Sciatic nerve (tissue), 2 donors: ENCODE data around the gene CHIC2. TPM values are rescaled to one million over a fixed set of nuclear protein-coding genes. Genes with fewer than 3 reads are reported as not detected.
A peak's percentile ranks its signal among the peaks of the same experiment; 100 is the strongest.
"Not testable (repeated sequence)": the region's sequence is repeated elsewhere in the genome, so short reads cannot be mapped to it uniquely, and the experiment has no call there.

ENCODE experiments used
- ATAC-seq: fragments of 200-7000 bp; cut with Tn5 transposase; one replicate; pipeline ENCODE4 v1.9.1; 2020; ENCODE audit warnings: mild to moderate bottlenecking, moderate library complexity
- DNase-seq: peaks from one replicate; pipeline ENCODE4 v3.0.0-alpha.2; 2020; ENCODE audit warnings: low spot score
- intact Hi-C: fragments of 100-400 bp; cut with DNase I; formaldehyde crosslinking; loops from one replicate; pipeline ENCODE4 v1.14.2; 2022
- total RNA-seq: library from RNA; stranded (reverse); fragmentation: NEBNext Ultra II Directional; extraction: Animal tissue kit (Norgen Biotek cat#: 25700); gene quantifications from one replicate; pipeline ENCODE4 v1.2.1, GENCODE V29; 2021
- donor health status: DM: no; HTN: no; CAD: no.
- donor health status: DM: no; HTN: no; CAD: no.

The CHIC2 gene
- total RNA-seq, result 34.2 TPM

- DNase-seq (peak; percentile 98), ATAC-seq (peak; percentile 92)
- intact Hi-C loops, result no loop called here
Observed at GRCh38 chr4:54064317-54065111, at the start of gene CHIC2. TSS of gene CHIC2 (minus strand) at chr4:54064605. CDS start at chr4:54064300, 305 bp downstream.

DNA sequence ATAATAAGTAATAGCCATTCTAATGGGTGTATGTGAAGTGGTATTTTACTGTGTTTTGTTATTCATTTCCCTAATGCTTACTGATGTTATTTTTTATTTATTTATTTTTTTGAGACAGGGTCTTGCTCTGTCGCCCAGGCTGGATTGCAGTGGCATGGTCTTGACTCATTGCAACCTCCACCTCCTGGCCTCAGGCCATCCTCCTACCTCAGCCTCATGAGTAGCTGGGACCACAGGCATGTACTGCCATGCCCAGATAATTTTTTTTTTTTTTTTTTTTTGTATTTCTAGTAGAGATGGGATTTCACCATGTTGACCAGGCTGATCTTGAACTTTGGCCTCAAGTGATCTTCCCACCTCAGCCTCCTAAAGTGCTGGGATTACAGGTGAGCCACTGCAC lies 48.8 kb upstream of the CHIC2 start:
- ATAC-seq, DNase-seq, intact Hi-C loops: not testable (repeated sequence)

DNA sequence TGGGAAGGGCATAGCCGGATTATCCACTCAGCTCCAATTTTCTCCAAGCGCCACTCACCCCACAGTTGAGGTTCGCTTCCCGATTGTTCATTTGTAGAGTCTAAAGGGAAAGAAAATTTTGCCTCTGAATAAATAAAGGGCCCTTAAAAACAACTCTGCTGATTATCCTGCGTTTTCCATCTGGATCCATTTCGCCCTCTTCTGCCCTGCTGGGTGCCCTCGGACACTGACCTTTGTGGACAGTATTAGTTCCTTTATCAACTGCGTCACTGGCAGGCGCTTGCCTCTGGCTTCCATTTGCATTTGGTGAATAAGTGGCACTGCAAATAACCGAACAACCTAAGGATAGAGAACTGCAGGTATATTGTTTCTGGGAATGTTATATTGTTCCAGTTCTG lies 45.6 kb upstream of the CHIC2 start:
- ATAC-seq (no peak), DNase-seq (no peak)
- intact Hi-C loops, result no loop called here

- ATAC-seq (peak; percentile 28), DNase-seq (no peak)
- intact Hi-C loops, result no loop called here
Observed at GRCh38 chr4:54109241-54110018, 45.0 kb upstream of the CHIC2 start.

- intact Hi-C loops, result no loop called here
- DNase-seq, result no peak
- no peak for ATAC-seq
Observed at GRCh38 chr4:54107951-54108748, 43.7 kb upstream of the CHIC2 start.

- ATAC-seq (no peak), DNase-seq (no peak)
- intact Hi-C loops, result no loop called here
Observed at GRCh38 chr4:54104907-54105306, 40.5 kb upstream of the CHIC2 start.

DNA sequence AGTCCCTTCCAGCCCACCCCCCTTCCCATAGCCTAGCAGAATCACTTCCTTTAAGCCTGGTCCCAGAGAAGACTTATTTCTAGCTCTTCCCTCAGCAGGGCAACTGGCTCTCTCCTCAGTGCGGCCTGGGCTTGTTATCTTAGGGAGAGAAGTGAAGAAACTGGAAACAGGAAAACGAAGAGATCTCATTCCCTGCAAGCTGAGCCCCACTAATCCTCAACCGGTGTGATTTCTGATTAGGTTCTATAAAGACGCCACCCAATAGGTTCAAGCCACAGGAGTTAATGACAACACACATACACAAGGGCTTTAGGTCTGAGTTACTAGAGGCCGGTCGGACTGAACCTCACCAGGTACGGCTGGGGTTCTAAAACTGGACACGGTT lies 38.8 kb upstream of the CHIC2 start:
- intact Hi-C loops, result no loop called here
- DNase-seq (no peak), ATAC-seq (peak; percentile 5)

DNA sequence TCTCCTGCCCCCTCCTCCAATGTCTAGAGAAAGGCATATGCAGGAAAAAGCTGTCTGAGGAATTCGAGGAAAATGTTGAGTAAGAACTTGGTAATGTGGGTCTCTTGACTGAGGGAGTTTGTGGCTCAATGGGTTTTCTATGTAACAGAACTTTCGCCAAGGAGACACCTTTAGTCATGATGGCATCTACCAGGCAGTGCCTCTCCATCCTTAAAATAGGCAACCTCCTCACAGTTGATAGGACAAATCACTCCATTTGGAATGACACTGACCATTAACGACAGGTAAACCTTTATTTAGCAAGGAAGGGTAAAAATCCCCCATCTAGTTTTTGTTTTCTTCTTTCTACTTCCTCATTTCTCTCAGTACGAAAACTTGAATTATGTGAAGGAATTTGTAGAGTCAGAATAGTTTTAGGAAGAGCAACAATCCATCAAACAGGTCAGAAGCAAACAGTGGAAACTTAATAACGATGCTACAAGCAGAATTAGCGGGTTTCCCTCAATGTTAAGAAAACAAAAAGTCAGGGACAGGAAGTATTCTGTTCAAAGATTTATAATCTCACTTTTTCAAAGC lies 38.2 kb upstream of the CHIC2 start:
- intact Hi-C loops, result no loop called here
- DNase-seq (no peak), ATAC-seq (no peak)

GRCh38 chr4:54101190-54102041 lies 37.0 kb upstream of the CHIC2 start:
- no peak for ATAC-seq
- intact Hi-C loops, result no loop called here
- DNase-seq, result no peak

DNA sequence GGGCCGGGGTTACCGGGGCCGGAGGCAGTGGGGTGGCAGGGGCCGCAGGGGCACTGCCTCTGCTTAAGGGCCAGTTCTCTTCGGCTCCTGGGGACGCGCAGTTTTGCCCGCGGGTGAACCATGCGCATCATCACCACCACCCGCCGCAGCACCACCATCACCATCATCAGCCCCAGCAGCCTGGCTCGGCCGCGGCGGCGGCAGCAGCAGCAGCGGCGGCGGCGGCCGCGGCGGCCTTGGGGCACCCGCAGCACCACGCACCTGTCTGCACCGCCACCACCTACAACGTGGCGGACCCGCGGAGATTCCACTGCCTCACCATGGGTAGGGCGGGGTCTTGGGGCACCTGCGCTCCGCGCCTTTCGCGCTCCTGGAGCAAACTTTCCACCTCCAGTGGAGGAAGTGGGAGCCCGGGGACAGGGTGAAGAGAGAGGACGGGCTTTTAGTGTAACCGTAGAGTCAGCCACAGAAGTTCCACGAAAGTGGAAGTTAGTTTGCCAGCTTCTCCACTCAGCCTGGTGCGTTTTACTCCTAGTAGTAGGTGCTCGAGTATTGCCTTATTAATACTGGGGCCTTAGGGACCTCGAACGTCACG lies 36.3 kb upstream of the CHIC2 start:
- ATAC-seq, result no peak
- intact Hi-C loops, result no loop called here
- no peak for DNase-seq

- peak; percentile 38 for ATAC-seq
- intact Hi-C loops, result no loop called here
- DNase-seq, result peak; percentile 65
Observed at GRCh38 chr4:54099748-54100574, 35.6 kb upstream of the CHIC2 start, which contains the start of gene GSX2. TSS of gene GSX2 (plus strand) at chr4:54100163. CDS start at chr4:54100345, 182 bp downstream.

DNA sequence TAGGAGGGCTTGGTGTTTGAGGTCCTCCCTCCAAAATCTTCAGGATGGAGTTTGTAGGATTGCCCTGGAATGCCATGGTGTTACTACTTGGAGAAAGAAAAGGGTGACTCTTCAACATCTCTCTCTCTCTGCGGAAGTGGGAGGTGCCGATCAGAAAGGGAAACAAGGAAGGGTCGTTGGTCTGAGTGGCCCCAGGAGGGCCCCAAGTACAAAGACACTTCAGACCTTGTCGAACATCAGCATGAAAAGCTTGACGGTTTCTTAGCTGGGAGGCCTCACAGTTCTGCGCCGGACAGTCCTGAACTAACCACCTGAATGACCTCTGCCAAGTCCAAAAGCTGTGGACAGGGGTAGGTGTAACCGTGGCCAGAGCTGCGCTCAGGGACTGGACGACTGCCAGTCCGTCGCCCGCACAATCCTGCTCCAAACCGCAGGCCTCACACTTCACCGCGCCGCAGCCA lies 34.9 kb upstream of the CHIC2 start:
- ATAC-seq, result peak; percentile 25
- intact Hi-C loops, result no loop called here
- DNase-seq, result no peak

DNA sequence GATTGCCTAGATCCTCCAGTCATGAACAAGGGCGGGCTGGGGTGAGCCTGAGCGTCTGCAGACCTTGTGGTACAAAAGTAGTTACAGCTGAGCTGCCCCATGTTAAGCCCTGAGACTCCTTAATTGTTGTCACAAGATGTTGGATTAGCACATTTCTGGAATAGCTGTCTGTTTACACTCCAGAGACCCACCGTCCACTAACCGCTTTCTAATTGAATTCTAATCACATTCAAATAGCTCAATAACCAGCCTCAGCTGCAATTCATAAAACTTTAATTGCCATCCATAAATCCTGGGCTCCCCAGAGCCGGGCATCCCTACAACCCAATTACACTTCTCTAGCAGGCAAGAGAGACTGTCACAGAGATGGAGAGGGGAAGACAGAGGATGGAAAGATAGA lies 34.0 kb upstream of the CHIC2 start:
- ATAC-seq (no peak), DNase-seq (no peak)
- intact Hi-C loops, result no loop called here

DNA sequence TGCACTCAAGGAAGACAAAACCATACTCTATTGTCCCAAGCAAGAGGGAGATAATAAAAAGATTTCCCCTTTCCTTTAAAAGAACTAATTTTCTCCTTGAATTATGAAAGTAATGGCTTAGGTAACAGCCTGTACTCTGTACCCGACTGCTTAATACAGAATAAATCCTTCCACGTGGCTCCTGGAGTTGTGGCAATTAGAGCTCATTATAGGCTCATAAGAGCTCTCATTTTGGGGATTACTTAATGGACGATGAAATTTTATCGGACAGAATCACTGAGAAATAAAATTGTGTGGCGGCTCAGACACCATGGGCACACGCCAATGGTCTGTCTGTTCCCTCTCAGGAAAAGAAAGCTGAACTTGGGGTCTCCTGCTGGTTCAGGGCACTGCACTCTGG lies 32.7 kb upstream of the CHIC2 start:
- intact Hi-C loops, result no loop called here
- ATAC-seq, result no peak
- no peak for DNase-seq

GRCh38 chr4:54096295-54096962 lies 32.0 kb upstream of the CHIC2 start:
- ATAC-seq (no peak), DNase-seq (no peak)
- intact Hi-C loops, result no loop called here

DNA sequence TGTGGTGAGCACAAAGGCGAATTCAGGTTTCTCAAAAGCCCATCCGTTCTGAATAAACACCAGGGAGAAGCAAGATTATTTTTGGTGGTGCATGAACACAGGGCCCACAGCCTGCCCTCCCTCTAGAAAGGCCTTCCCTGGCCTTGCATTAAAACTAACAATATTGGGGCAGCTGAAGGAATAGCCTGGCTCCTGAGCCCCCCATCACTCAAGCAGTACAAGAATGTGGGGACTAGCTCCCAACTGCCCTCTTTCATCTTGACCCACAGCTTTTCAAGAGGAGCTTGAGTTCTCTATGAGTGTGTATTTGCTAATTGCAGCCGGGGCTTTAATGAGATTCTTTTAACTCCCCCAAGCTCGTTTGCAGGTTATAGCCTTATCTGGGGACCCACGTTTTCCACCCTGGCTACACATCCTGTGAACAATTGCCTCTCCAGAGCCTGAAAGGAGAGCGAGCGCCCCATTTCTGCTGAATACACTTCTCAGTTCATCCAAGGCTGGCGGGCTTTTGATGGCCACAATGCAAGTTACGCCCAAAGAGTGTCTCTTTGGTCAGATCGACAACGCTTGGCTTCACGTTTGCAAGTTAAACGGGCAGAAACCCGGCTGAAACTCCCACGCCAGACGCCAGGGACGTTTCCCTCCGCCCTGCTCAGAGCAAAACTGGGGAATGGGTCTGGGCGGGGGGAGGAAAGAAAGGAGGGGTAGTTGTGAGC lies 30.9 kb upstream of the CHIC2 start:
- ATAC-seq (no peak), DNase-seq (no peak)
- intact Hi-C loops, result no loop called here
